ENCODE data around the gene CIC.
"Not testable (repeated sequence)": the region's sequence is repeated elsewhere in the genome, so short reads cannot be mapped to it uniquely, and the experiment has no call there.

CIC gene

DNA sequence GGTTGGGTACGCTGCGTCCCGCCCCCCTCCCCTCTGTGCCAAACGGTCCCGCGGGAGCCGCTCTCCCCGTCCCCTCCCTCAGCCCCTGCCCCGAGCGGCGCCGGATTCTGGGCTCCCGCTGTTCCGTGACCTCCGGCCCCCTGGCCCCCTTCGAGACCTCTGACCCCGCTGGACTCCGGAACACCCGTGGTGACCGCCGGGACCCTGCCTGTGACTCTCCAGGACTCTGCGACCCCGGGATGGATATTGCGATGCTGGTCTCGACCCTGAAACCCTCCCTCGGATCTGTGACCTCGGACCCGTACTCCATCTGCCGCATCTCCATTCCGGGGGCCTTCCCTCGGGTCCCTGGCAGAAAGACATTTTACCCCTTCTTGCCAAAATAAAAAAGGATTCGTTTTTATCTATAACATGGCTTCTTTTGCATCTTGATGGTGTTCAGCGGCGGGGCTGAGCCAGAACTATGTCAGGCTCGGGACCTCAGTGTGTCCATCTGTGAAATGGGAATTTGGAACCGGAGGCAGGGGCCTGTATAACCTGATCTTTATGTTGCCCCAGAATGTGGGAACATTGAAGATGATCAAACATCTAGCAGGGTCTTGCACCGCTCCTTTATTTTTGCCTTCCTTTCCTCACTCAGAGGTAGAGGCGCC, 55.7 kb downstream of the CIC start:
- Mint-ChIP-seq H3K4me3 (peak overlapping the region; percentile 96), H3K36me3 (ENCODE audit: insufficient read depth) (peaks cover 7% of the 10 kb centered on the region), H3K27me3 (peaks cover 9% of the 10 kb centered on the region), H3K27ac (ENCODE audit: low read depth) (peak overlapping the region; percentile 70), H3K9me3 (no peaks in the 10 kb centered on the region), H3K4me1 (peaks cover 24% of the 10 kb centered on the region)
- DNase-seq (ENCODE audit: low spot score in 2 of 2) = no peak
- no peak for ATAC-seq (replicated peaks; ENCODE audit: extremely low read depth, poor library complexity, severe bottlenecking)

DNA sequence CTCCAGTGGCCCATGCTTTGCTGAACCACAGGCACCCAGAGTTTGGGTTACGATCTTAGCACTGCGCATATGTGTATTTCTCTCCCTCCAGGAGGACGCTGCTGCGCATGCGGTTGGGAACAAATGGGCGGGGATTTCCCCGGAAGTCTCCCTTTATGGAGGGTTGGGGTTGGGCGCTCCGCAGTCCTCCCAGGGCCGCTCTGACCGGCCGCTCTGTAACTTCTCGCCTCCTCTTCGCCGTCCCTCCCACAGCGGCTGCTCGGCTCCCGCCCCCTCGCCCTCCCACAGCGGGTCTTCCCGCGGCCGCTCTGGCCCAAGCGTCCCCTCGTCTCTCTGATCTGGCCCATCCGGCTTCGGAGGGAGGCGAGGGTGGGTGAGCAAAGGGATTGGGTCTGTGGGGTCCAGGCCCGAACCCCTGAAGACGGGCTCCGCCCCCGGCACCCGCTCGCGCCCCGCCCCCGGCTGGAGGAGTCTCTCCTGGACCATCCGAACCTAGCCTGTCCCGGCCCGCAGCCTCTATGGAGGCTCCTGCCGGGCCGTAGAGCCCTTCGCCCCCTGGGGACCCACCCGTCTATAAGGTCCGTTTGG, 56.4 kb downstream of the CIC start, which contains the start of gene MEGF8:
Gene MEGF8 (plus strand): TSS at position 328 of the 588 bp plus-strand sequence. CDS start 609 bp downstream, outside the sequence.
- DNase-seq (ENCODE audit: low spot score in 2 of 2) = peak; percentile 97 to 99
- Mint-ChIP-seq H3K4me3 (peak within 1 kb of the TSS; percentile 96), H3K36me3 (ENCODE audit: insufficient read depth) (peaks cover 7% of the 10 kb centered on the region), H3K27me3 (peaks cover 9% of the 10 kb centered on the region), H3K4me1 (peaks cover 25% of the 10 kb centered on the region), H3K9me3 (no peaks in the 10 kb centered on the region), H3K27ac (ENCODE audit: low read depth) (peak within 1 kb of the TSS; percentile 70)
- peak; percentile 93 for ATAC-seq (replicated peaks; ENCODE audit: extremely low read depth, poor library complexity, severe bottlenecking)

DNA sequence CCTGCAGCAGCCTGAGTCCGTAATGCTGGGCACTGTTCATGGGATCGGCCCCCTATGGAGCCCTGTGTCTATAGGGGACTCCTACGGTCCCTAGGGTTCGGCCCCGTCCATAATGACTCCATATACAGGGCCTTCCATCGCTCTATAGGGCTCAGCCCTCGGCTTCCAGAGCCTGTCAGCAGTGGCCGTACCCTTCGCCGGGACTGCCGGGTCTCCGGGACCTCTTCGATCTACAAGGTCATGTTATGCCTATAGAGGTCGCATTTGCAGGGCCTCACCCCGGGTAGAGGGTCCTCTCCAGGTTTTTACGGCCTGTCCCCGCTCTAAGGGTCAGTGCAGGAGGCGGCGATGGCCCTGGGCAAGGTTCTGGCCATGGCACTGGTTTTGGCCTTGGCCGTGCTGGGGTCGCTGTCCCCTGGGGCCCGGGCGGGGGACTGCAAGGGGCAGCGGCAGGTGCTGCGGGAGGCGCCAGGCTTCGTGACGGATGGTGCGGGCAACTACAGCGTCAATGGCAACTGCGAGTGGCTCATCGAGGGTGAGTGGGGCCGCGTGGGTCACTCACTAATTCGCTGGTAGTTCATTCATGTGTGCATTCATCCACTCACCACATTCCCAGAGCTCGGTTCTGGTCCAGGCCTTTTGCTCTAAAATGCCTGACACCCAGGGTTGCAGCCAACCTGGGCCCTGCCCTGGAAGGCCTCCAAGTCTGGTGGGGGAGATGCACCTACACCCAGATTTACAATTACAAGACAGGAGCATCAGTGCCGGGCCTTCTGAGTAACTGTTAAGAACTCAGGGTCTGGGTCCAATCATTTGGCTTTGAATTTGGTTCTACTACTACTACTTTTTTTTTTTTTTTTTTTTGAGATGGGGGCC, 57.1 kb downstream of the CIC start:
- peaks cover 7% of the 10 kb centered on the region for H3K36me3 Mint-ChIP-seq (ENCODE audit: insufficient read depth)
- ATAC-seq (replicated peaks; ENCODE audit: extremely low read depth, poor library complexity, severe bottlenecking) (peak; percentile 8), DNase-seq (ENCODE audit: low spot score in 2 of 2) (no peak)
- H3K4me1 Mint-ChIP-seq = peaks cover 29% of the 10 kb centered on the region
- no peaks in the 10 kb centered on the region for H3K9me3 Mint-ChIP-seq
- peak overlapping the region; percentile 96 for H3K4me3 Mint-ChIP-seq
- H3K27me3 Mint-ChIP-seq = peaks cover 9% of the 10 kb centered on the region
- peak overlapping the region; percentile 70 for H3K27ac Mint-ChIP-seq (ENCODE audit: low read depth)

DNA sequence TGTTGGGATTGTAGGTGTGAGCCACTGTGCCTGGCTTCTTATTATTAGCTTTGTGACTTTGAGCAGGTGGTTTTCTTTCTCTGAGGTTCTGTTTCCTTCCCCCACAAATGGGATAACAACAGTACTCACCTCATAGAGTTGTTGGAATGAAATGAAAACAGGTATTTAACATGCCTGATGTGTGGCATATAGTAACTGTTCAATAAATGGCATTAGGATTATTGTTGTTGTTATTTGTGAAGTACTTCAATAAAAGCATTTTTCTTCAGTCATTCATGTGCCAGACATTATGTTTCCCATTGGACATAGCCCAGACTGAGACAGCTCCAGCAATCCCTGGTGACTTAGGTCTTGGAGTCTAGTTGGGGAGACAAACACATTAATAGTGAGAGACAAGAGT, 57.9 kb downstream of the CIC start:
- Mint-ChIP-seq H3K9me3 (no peaks in the 10 kb centered on the region), H3K36me3 (ENCODE audit: insufficient read depth) (peaks cover 7% of the 10 kb centered on the region), H3K27me3 (peaks cover 9% of the 10 kb centered on the region), H3K4me3 (peak overlapping the region; percentile 96), H3K4me1 (peaks cover 29% of the 10 kb centered on the region), H3K27ac (ENCODE audit: low read depth) (no peak overlapping the region)
- no peak for ATAC-seq (replicated peaks; ENCODE audit: extremely low read depth, poor library complexity, severe bottlenecking)
- no peak for DNase-seq (ENCODE audit: low spot score in 2 of 2)

DNA sequence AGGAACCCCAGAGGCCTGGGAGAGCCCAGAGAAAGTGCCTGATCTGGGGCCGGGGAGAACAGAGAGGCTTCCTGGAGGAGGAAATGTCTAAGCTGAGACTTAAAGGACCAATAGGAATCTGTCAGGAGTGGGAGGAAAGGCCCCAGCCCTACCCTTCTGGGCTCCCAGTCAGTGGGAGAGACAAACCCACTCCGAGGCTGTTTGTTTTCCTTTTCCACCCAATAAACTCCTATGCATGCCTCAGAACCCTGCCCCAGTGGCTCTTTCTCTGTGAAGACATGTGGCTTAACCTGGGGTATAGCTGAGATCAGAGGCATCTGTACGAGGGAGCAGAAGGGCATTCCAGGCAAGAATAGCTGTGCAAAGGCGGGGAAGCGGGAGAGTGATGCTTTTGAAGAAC, 58.3 kb downstream of the CIC start:
- DNase-seq (ENCODE audit: low spot score in 2 of 2) = no peak
- no peak overlapping the region for H3K4me3 Mint-ChIP-seq

DNA sequence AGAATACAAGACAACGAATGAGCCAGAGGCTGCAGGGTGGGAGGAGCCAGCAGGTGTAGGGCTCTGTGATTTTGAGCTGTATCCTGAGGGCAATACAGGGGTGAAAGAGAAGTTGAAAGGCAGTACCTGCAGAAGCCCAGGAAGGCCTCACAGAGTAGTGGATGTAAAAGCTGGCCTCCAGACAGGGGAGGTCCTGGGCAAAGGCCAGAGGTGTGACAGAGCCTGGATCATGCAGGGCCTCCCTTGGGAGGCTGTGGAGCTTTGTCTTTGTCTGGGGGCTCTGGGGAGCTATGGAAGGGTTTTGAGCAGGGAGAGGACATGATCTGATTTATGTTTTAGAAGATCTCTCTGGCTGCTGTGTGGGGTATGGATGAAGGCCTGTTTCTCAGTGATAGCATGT, 59.1 kb downstream of the CIC start:
- Mint-ChIP-seq H3K4me3 (no peak overlapping the region), H3K27me3 (peaks cover 9% of the 10 kb centered on the region), H3K9me3 (no peaks in the 10 kb centered on the region), H3K27ac (ENCODE audit: low read depth) (no peak overlapping the region), H3K36me3 (ENCODE audit: insufficient read depth) (peaks cover 7% of the 10 kb centered on the region), H3K4me1 (peaks cover 29% of the 10 kb centered on the region)
- ATAC-seq (replicated peaks; ENCODE audit: extremely low read depth, poor library complexity, severe bottlenecking) (no peak), DNase-seq (ENCODE audit: low spot score in 2 of 2) (no peak)

More for the DNA sequence above, 58.3 kb downstream of the CIC start:
- Mint-ChIP-seq H3K27me3 (peaks cover 9% of the 10 kb centered on the region), H3K36me3 (ENCODE audit: insufficient read depth) (peaks cover 7% of the 10 kb centered on the region), H3K27ac (ENCODE audit: low read depth) (no peak overlapping the region), H3K9me3 (no peaks in the 10 kb centered on the region), H3K4me1 (peaks cover 29% of the 10 kb centered on the region)
- no peak for ATAC-seq (replicated peaks; ENCODE audit: extremely low read depth, poor library complexity, severe bottlenecking)

DNA sequence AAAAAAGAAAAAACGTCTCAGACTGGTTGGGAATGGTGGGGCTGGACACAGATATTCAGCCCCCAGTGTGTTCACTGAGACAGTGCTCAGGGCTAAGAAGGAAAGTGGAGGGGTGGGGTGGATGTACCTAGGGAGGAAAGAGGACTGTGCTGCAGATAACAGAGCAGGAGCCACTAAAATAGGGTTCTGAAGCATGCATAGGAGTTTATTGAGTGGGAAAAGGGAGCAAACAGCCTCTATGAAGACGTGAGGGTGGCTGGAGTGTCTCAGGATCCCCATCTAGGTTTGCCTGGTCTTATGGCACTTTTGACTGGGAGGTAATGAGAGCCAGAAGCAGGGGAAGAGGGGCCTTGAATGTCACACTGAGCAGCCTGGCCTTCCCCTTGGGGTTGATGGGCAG, 59.8 kb downstream of the CIC start:
- no peaks in the 10 kb centered on the region for H3K9me3 Mint-ChIP-seq
- no peak overlapping the region for H3K27ac Mint-ChIP-seq (ENCODE audit: low read depth)
- H3K36me3 Mint-ChIP-seq (ENCODE audit: insufficient read depth) = peaks cover 7% of the 10 kb centered on the region
- ATAC-seq (replicated peaks; ENCODE audit: extremely low read depth, poor library complexity, severe bottlenecking) (no peak), DNase-seq (ENCODE audit: low spot score in 2 of 2) (no peak)
- H3K4me3 Mint-ChIP-seq = no peak overlapping the region
- peaks cover 29% of the 10 kb centered on the region for H3K4me1 Mint-ChIP-seq
- H3K27me3 Mint-ChIP-seq = peaks cover 9% of the 10 kb centered on the region

DNA sequence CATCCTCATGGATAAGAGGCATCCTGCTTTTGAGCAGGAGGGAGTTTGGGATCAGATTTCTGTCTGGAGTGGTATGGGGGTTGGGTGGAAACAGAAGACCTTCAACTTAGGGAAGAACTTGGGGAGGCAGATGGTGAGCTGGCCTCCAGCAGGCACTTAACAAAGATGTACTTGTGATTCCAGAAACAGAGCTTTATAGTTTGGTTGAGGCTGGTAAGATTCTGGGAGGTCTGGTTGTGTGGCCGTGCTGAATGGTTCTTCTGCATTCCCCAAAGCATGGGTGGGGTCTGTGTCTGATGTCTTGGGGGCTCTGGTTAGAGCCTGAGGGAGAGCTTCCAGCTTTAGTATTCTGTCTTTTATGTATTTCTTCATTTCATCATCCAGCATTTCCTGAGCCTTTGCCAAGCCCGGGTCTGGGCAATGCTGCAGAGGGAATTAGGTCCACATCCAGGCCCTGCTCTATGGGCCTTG, 61.2 kb downstream of the CIC start:
- ATAC-seq (replicated peaks; ENCODE audit: extremely low read depth, poor library complexity, severe bottlenecking) = no peak
- no peak overlapping the region for H3K4me3 Mint-ChIP-seq
- peaks cover 1% of the 10 kb centered on the region for H3K27me3 Mint-ChIP-seq
- no peaks in the 10 kb centered on the region for H3K9me3 Mint-ChIP-seq
- peaks cover 3% of the 10 kb centered on the region for H3K36me3 Mint-ChIP-seq (ENCODE audit: insufficient read depth)
- no peak for DNase-seq (ENCODE audit: low spot score in 2 of 2)
- H3K4me1 Mint-ChIP-seq = peaks cover 22% of the 10 kb centered on the region
- no peak overlapping the region for H3K27ac Mint-ChIP-seq (ENCODE audit: low read depth)

DNA sequence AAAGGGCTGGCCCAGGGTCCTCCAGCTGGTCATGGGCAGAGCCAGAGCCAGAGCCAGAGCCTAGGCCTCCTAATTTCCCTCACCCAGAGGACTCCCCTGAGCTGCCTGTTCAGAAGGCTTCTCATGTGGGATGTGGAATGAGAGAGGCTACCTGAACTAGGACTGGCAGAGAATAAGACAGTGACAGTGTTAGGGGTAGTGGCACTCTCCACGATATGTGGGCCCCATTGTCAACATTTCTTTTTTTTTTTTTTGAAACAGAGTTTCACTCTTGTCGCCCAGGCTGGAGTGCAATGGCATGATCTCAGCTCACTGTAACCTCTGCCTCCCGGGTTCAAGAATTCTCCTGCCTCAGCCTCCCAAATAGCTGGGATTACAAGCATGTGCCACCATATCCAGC, 62.3 kb downstream of the CIC start:
- not testable (repeated sequence) for ATAC-seq (replicated peaks; ENCODE audit: extremely low read depth, poor library complexity, severe bottlenecking); H3K9me3 Mint-ChIP-seq; H3K27ac Mint-ChIP-seq (ENCODE audit: low read depth); H3K36me3 Mint-ChIP-seq (ENCODE audit: insufficient read depth); H3K27me3 Mint-ChIP-seq; H3K4me3 Mint-ChIP-seq; DNase-seq (ENCODE audit: low spot score in 2 of 2)
- H3K4me1 Mint-ChIP-seq = peaks cover 22% of the 10 kb centered on the region

DNA sequence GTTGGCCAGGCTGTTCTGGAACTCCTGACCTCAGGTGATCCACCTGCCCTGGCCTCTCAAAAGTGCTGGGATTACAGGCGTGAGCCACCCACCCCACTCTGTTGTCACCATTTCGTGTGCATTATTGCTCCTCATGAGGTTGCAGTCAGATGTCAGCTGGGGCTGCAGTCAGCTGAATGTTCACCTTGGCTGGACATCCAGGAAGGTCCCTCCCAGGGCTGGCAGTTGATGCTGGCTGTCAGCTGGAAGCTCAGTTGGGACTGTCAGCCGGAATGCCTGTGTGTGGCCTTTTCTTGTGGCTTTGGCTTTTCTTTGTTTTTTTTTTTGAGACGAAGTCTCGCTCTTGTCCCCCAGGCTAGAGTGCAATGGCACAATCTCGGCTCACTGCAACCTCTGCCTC, 63.0 kb downstream of the CIC start:
- DNase-seq (ENCODE audit: low spot score in 2 of 2) = no peak
- H3K27ac Mint-ChIP-seq (ENCODE audit: low read depth) = no peak overlapping the region
- H3K36me3 Mint-ChIP-seq (ENCODE audit: insufficient read depth) = no peaks in the 10 kb centered on the region
- no peak overlapping the region for H3K4me3 Mint-ChIP-seq
- no peaks in the 10 kb centered on the region for H3K9me3 Mint-ChIP-seq
- ATAC-seq (replicated peaks; ENCODE audit: extremely low read depth, poor library complexity, severe bottlenecking) = no peak
- peaks cover 20% of the 10 kb centered on the region for H3K4me1 Mint-ChIP-seq
- no peaks in the 10 kb centered on the region for H3K27me3 Mint-ChIP-seq

DNA sequence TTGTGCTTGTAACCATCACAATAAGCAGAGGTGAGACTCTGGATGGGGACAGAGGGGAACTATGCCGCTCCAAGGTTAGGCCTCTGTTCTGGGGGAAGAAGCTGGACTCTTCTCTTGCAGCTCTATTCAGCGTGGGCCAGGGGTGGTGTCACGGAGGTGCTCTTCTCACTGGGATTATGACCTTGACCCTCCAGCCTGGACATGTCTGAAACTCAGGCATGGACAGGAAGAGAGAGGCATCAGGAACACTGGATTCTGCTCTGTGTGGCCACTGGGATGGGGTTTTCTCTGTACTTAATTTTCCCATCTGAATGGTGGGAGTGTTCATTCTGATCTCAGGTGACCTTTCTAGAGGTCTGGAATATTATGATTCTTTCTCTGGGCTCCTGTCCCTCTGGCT, 64.0 kb downstream of the CIC start:
- ATAC-seq (replicated peaks; ENCODE audit: extremely low read depth, poor library complexity, severe bottlenecking) (no peak), DNase-seq (ENCODE audit: low spot score in 2 of 2) (no peak)
- Mint-ChIP-seq H3K4me3 (no peak overlapping the region), H3K9me3 (no peaks in the 10 kb centered on the region), H3K27ac (ENCODE audit: low read depth) (no peak overlapping the region), H3K27me3 (no peaks in the 10 kb centered on the region), H3K4me1 (peaks cover 13% of the 10 kb centered on the region), H3K36me3 (ENCODE audit: insufficient read depth) (no peaks in the 10 kb centered on the region)

DNA sequence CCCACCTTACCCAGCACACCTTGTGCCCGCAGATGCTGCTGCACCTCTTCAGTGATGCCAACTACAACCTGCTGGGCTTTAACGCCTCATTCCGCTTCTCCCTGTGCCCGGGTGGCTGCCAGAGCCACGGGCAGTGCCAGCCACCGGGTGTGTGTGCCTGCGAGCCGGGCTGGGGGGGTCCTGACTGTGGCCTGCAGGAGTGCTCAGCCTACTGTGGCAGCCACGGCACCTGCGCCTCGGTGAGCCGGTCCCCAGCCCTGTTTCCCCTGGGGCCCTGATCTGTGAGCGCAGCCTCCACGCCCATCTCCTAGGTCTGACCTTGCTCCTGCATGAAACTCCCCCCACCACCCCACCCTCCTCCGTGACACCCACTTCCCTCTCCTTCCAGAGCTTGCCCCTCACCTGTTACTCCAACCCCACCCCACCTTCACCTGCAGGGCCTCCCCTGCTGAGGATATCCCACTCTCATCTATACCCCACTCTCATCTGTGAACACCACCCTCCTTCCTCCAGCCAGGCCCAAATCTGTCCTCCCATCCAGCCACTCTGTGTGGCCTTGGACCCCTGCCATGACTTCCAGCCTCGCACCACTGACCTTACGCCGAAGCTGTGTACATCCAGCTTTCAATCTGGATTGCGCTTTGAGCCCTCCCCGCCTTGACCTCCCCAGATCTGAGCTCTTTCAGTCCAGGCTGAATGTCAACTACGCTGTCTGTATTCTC, 65.1 kb downstream of the CIC start:
- DNase-seq (ENCODE audit: low spot score in 2 of 2) (no peak), ATAC-seq (replicated peaks; ENCODE audit: extremely low read depth, poor library complexity, severe bottlenecking) (no peak)
- Mint-ChIP-seq H3K36me3 (ENCODE audit: insufficient read depth) (no peaks in the 10 kb centered on the region), H3K27me3 (no peaks in the 10 kb centered on the region), H3K27ac (ENCODE audit: low read depth) (no peak overlapping the region), H3K4me1 (peaks cover 9% of the 10 kb centered on the region), H3K4me3 (no peak overlapping the region), H3K9me3 (no peaks in the 10 kb centered on the region)
